ENCODE measurements around the gene ZBTB20.

Gene ZBTB20

DNA sequence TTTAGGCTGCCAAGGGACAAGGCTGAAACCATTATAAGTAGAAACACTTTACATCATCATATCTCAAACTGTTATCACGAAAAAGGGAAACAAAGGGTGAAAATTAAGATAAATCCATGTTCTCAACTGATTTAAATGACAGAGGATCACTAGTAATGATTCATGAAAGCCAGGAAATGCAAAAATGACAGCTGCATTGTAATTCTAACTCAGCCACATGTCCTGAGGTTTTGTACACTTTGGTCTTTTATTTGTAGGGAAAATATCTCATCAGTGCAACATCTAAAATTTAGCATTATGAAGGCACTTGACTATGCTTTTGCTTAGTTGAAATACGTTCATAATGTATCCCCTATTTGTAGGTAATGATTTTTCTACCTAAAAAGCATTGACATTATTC lies 473.6 kb downstream of the ZBTB20 start:
- Histone ChIP-seq H3K27ac (ENCODE audit: insufficient read depth, low read depth, low read length, poor library complexity, severe bottlenecking) (no peak overlapping the region), H3K36me3 (ENCODE audit: control insufficient read depth, insufficient read depth, low read length) (no peaks in the 10 kb centered on the region), H3K4me1 (ENCODE audit: control insufficient read depth, insufficient read depth, low read length) (no peaks in the 10 kb centered on the region), H3K9me3 (ENCODE audit: control insufficient read depth, low read length) (no peaks in the 10 kb centered on the region), H3K4me3 (ENCODE audit: insufficient read depth, low read depth, low read length) (no peak overlapping the region), H3K27me3 (ENCODE audit: control insufficient read depth, insufficient read depth, low read length, poor library complexity, severe bottlenecking) (no peaks in the 10 kb centered on the region)
- WGBS, 2 experiments = 71% methylated on average over 2 of the region's 2 CpGs; no CpG with 5 or more reads in 1 of the 2 experiments

DNA sequence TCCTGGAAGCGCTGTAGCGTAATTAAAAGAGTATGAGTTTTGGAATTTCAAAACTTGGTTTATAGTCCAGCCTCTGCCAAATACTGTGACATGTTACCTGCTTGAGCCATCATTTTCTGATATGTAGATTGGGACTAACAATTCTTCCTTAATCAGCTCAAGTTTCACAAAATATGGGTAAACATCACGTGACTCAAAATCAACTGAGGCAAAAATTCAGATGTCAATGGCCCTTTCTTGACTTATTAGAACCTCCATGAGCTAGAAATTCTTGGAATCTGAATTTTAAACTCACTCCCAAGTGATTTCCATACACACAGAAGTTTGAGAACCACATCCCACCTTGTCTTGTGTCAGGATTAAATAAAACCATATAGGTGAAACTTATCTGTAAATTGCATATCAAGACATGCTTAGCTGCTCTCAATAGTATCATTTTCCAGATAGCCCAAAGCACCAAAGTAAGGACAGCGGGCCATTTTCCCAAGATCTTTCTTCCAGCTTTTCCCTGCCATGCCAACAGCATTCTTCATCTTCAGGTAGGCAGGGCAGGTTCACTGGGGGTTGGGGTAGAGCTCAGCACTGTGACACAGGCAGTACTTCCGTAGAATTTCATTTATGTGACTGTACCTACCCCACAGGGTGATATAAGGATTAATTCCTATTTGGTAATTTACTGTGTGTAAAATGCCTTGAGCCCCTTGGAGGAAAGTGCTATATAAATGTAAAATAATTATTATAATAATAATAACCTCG lies 474.2 kb downstream of the ZBTB20 start:
- Histone ChIP-seq H3K27me3 (ENCODE audit: control insufficient read depth, insufficient read depth, low read length, poor library complexity, severe bottlenecking) (no peaks in the 10 kb centered on the region), H3K36me3 (ENCODE audit: control insufficient read depth, insufficient read depth, low read length) (no peaks in the 10 kb centered on the region), H3K27ac (ENCODE audit: insufficient read depth, low read depth, low read length, poor library complexity, severe bottlenecking) (no peak overlapping the region), H3K9me3 (ENCODE audit: control insufficient read depth, low read length) (no peaks in the 10 kb centered on the region), H3K4me1 (ENCODE audit: control insufficient read depth, insufficient read depth, low read length) (no peaks in the 10 kb centered on the region), H3K4me3 (ENCODE audit: insufficient read depth, low read depth, low read length) (no peak overlapping the region)
- WGBS, 2 experiments = 87 to 92% methylated on average over 4 to 6 of the region's 6 CpGs

DNA sequence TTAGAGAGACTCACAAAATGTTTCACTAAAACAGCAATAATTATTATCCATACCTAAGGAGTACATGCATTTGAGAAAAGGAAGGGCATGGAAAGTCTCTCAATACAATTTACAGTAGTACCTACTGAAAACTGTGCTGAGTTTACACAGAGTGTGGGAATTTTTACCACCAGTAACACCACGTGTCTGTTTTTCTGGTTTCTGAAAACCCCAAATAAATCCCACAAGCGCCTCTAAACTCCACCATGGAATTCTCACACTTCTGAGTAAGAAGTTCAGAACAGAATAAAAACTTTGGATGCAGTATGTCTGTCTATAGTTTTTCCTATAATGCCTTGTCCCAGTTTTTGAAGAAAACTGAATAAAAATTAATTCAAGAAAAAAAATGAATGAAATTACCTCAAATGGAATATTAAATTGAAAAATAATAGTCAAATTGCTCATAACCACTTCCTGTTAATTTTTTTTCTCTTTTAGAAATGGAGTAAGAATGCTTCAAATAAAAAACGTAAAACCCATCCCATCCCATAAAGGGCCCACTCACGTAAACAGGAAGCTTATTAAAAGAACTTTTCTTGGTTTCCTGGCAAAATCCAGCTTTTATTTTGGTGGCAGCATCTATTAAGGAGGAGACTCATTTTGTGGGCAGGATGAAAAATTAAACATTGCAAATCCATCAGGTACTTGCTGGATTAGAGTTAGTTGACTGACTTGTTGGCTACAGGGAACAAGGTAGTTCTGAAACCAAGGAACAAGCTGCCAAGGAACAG lies 475.2 kb downstream of the ZBTB20 start:
- peaks cover under 1% of the 10 kb centered on the region for H3K4me1 ChIP-seq (ENCODE audit: control insufficient read depth, insufficient read depth, low read length)
- H3K9me3 ChIP-seq (ENCODE audit: control insufficient read depth, low read length) = no peaks in the 10 kb centered on the region
- H3K27ac ChIP-seq (ENCODE audit: insufficient read depth, low read depth, low read length, poor library complexity, severe bottlenecking) = no peak overlapping the region
- H3K4me3 ChIP-seq (ENCODE audit: insufficient read depth, low read depth, low read length) = no peak overlapping the region
- H3K36me3 ChIP-seq (ENCODE audit: control insufficient read depth, insufficient read depth, low read length) = no peaks in the 10 kb centered on the region
- WGBS, 2 experiments = 98% methylated on average over 3 to 4 of the region's 4 CpGs
- no peaks in the 10 kb centered on the region for H3K27me3 ChIP-seq (ENCODE audit: control insufficient read depth, insufficient read depth, low read length, poor library complexity, severe bottlenecking)

DNA sequence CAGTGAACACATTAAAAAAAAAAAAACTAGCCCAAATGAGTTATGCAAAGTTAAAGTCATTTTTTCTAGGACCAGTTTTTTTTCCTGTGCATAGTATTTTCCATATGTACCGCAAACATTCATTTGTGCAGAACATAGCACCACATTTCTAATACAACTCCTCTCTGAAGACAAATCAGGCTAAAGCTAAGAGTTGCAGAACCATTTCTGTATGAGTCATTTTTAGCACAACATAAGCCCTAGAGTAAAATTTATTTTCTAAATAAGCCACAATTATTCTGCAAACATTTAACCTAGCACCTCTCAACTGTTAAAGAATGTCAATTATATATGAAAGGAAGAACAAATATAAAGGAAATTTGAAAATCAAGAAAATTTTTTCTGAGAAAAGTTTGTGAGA lies 477.5 kb downstream of the ZBTB20 start:
- Histone ChIP-seq H3K9me3 (ENCODE audit: control insufficient read depth, low read length) (no peaks in the 10 kb centered on the region), H3K36me3 (ENCODE audit: control insufficient read depth, insufficient read depth, low read length) (no peaks in the 10 kb centered on the region), H3K27me3 (ENCODE audit: control insufficient read depth, insufficient read depth, low read length, poor library complexity, severe bottlenecking) (no peaks in the 10 kb centered on the region), H3K4me3 (ENCODE audit: insufficient read depth, low read depth, low read length) (no peak overlapping the region), H3K4me1 (ENCODE audit: control insufficient read depth, insufficient read depth, low read length) (peaks cover 13% of the 10 kb centered on the region), H3K27ac (ENCODE audit: insufficient read depth, low read depth, low read length, poor library complexity, severe bottlenecking) (no peak overlapping the region)
- 93 to 95% methylated on average over 1 of the region's 1 CpG for WGBS, 2 experiments

DNA sequence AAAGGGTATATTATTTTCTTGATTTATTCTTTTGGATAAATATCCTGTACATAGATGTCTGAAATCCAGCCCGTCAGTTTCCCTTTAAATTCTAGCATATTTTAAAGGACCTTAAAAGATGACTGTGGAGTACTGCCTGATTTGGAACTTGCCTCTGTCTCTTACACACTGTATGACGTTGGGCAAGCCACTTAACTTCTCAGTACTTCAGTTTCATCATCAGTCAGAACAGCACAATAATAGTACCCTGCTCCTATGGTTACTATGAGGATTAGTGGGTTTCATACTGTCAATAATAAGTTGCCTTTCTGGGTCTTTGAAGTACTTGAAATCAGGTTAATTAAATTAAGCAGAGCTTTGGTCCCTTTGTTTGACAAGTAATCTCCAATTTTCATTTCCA lies 479.0 kb downstream of the ZBTB20 start:
- H3K27me3 ChIP-seq (ENCODE audit: control insufficient read depth, insufficient read depth, low read length, poor library complexity, severe bottlenecking) = no peaks in the 10 kb centered on the region
- 100% methylated on average over 1 to 2 of the region's 2 CpGs for WGBS, 2 experiments
- H3K4me1 ChIP-seq (ENCODE audit: control insufficient read depth, insufficient read depth, low read length) = peaks cover 13% of the 10 kb centered on the region
- H3K4me3 ChIP-seq (ENCODE audit: insufficient read depth, low read depth, low read length) = no peak overlapping the region
- no peaks in the 10 kb centered on the region for H3K36me3 ChIP-seq (ENCODE audit: control insufficient read depth, insufficient read depth, low read length)
- H3K9me3 ChIP-seq (ENCODE audit: control insufficient read depth, low read length) = no peaks in the 10 kb centered on the region
- no peak overlapping the region for H3K27ac ChIP-seq (ENCODE audit: insufficient read depth, low read depth, low read length, poor library complexity, severe bottlenecking)

DNA sequence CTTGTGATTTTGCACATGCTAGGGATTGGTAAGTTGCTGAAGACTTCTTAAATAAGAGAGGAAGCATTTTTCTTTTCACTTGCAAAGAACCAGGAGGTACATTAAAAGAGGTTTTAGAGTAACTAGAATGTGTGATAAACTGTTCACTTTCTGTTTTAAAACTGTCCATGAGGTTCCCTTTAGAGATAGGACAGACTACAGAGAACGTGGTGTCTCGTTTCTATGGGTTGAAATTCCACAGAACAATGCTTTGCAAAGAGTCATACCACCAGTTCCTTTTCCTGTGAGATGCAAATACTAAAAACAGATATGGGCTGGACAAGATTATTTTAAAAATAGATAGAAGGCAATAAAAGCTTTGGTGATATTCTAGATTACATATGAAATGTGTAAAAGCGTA lies 480.5 kb downstream of the ZBTB20 start:
- H3K4me1 ChIP-seq (ENCODE audit: control insufficient read depth, insufficient read depth, low read length) = peaks cover 13% of the 10 kb centered on the region
- no peak overlapping the region for H3K4me3 ChIP-seq (ENCODE audit: insufficient read depth, low read depth, low read length)
- no peak overlapping the region for H3K27ac ChIP-seq (ENCODE audit: insufficient read depth, low read depth, low read length, poor library complexity, severe bottlenecking)
- H3K27me3 ChIP-seq (ENCODE audit: control insufficient read depth, insufficient read depth, low read length, poor library complexity, severe bottlenecking) = no peaks in the 10 kb centered on the region
- WGBS, 2 experiments = 83 to 85% methylated on average over 2 to 3 of the region's 3 CpGs
- H3K36me3 ChIP-seq (ENCODE audit: control insufficient read depth, insufficient read depth, low read length) = no peaks in the 10 kb centered on the region
- no peaks in the 10 kb centered on the region for H3K9me3 ChIP-seq (ENCODE audit: control insufficient read depth, low read length)

DNA sequence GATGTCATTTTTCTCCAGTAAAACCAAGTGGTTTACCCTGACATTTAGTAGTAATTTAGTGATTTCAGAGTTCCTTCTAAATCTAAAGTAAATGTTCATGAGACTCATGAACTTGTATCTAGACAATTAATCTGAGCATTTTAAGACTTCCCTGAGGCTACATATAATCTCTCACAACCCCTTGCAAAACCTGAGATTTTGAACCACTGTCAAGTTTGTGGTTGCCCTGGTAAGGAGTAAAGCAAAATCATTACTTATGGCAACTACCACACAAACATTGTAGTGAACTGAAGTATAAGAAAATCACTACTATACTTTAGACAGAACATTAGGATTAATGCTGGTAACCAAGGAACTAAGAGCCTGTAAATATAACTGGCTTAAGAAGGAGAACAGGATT lies 483.1 kb downstream of the ZBTB20 start:
- H3K9me3 ChIP-seq (ENCODE audit: control insufficient read depth, low read length) = no peaks in the 10 kb centered on the region
- no peaks in the 10 kb centered on the region for H3K36me3 ChIP-seq (ENCODE audit: control insufficient read depth, insufficient read depth, low read length)
- no peak overlapping the region for H3K4me3 ChIP-seq (ENCODE audit: insufficient read depth, low read depth, low read length)
- H3K27me3 ChIP-seq (ENCODE audit: control insufficient read depth, insufficient read depth, low read length, poor library complexity, severe bottlenecking) = no peaks in the 10 kb centered on the region
- H3K27ac ChIP-seq (ENCODE audit: insufficient read depth, low read depth, low read length, poor library complexity, severe bottlenecking) = no peak overlapping the region
- peaks cover 20% of the 10 kb centered on the region for H3K4me1 ChIP-seq (ENCODE audit: control insufficient read depth, insufficient read depth, low read length)

DNA sequence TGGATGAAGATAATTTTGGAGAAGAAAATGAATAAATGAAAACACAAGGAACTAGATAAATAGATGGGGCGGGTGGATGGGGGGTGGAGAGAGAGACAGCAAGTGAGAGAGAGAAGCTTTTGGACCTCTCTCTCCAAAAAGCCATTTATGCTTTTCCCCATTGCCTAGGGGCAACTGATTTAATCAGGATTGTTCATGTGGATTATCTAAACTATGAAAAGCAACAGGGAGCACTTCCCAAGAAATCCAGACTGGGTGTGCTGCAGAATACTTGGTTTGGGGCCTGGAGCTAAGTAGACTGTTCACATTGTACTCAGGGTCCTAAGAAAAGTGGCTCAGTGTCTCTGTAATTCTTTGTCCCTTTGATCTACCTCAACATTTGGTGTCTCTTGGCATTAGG lies 486.3 kb downstream of the ZBTB20 start:
- WGBS, 2 experiments = 82 to 88% methylated on average over 1 of the region's 1 CpG
- Histone ChIP-seq H3K9me3 (ENCODE audit: control insufficient read depth, low read length) (no peaks in the 10 kb centered on the region), H3K4me3 (ENCODE audit: insufficient read depth, low read depth, low read length) (no peak overlapping the region), H3K27ac (ENCODE audit: insufficient read depth, low read depth, low read length, poor library complexity, severe bottlenecking) (peak overlapping the region; percentile 82), H3K36me3 (ENCODE audit: control insufficient read depth, insufficient read depth, low read length) (no peaks in the 10 kb centered on the region), H3K4me1 (ENCODE audit: control insufficient read depth, insufficient read depth, low read length) (peaks cover 10% of the 10 kb centered on the region), H3K27me3 (ENCODE audit: control insufficient read depth, insufficient read depth, low read length, poor library complexity, severe bottlenecking) (no peaks in the 10 kb centered on the region)

DNA sequence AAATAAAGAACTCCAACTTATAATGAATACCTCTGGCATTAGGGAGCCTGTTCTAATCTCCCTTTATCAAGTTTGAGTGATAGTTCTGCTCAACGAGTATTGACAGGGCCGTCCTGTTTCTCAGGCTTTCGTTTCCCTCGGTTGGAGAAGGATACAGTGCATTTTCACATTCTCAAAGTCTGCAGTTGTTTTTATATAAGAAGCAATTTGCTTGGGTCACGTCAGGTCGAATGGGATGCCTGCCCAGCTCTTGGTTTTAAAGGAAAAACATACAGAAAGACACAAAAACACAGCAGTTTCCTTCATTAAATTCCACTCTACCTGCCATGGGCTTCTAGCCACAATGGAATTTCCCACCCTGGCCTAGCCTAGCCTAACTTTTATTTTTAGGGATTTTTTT lies 487.0 kb downstream of the ZBTB20 start:
- Histone ChIP-seq H3K4me3 (ENCODE audit: insufficient read depth, low read depth, low read length) (no peak overlapping the region), H3K27ac (ENCODE audit: insufficient read depth, low read depth, low read length, poor library complexity, severe bottlenecking) (peak overlapping the region; percentile 82), H3K36me3 (ENCODE audit: control insufficient read depth, insufficient read depth, low read length) (no peaks in the 10 kb centered on the region), H3K27me3 (ENCODE audit: control insufficient read depth, insufficient read depth, low read length, poor library complexity, severe bottlenecking) (no peaks in the 10 kb centered on the region), H3K4me1 (ENCODE audit: control insufficient read depth, insufficient read depth, low read length) (peaks cover 7% of the 10 kb centered on the region), H3K9me3 (ENCODE audit: control insufficient read depth, low read length) (no peaks in the 10 kb centered on the region)
- 62 to 72% methylated on average over 6 of the region's 6 CpGs for WGBS, 2 experiments

DNA sequence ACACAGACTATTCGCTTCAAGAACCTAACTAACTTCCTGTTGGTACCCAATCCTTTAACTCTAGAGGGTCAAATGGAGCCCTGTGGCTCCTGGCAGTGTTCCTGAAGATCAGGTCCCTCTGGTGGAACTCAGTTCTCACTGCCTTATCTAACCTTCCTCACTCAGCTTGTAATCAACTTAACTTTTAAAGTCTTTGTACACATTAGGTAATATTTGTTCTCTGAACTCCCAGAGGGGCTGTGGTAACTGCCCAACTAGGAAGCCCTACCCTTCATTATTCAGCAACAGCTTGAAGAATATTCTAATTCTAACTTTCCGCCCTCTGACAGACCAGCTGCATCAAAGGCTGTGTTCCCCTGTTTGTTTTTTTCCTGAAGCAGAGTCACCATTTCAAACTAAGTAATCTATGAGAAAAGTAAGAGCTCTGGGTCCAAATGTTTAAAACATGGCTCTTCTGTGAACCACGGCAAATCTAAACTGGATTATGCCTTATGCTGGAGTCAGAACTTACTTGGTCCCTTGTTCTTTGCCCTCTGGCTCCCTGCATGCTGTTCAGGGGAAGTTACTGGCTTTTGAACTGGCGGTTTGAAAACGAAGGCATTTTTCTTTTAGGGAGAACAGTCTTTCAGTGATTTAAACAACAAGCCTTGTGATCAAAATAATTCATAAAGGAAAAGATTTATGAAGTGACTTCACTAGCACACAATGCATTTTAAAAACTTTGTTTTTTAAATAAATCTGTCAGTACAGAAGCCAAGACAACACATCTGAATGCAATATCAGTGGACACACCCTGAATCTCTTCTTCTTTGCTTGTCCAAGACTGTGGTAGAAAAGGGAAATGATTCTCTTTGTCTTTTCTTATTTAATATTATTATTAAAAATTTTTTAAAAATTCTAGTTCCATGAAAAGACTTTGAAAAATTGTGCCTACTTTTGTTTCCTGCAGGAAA lies 487.7 kb downstream of the ZBTB20 start:
- Histone ChIP-seq H3K4me1 (ENCODE audit: control insufficient read depth, insufficient read depth, low read length) (peaks cover 7% of the 10 kb centered on the region), H3K27ac (ENCODE audit: insufficient read depth, low read depth, low read length, poor library complexity, severe bottlenecking) (peak overlapping the region; percentile 31), H3K9me3 (ENCODE audit: control insufficient read depth, low read length) (no peaks in the 10 kb centered on the region), H3K4me3 (ENCODE audit: insufficient read depth, low read depth, low read length) (no peak overlapping the region), H3K36me3 (ENCODE audit: control insufficient read depth, insufficient read depth, low read length) (no peaks in the 10 kb centered on the region), H3K27me3 (ENCODE audit: control insufficient read depth, insufficient read depth, low read length, poor library complexity, severe bottlenecking) (no peaks in the 10 kb centered on the region)
- WGBS, 2 experiments = 75 to 85% methylated on average over 5 of the region's 5 CpGs
